ENCODE results near the gene HIBCH. TPM values are rescaled to one million over a fixed set of nuclear protein-coding genes. Genes with fewer than 3 reads are reported as not detected.
"Not testable (repeated sequence)": the region's sequence is repeated elsewhere in the genome, so short reads cannot be mapped to it uniquely, and the experiment has no call there.

HIBCH gene
- total and polyA plus RNA-seq, 9 of the 15 experiments (the other 6 are each of a cell fraction or from before 2014, with no cell fraction given): 17.0 to 65.4 (median 28.3) TPM

- intact Hi-C loops (cut with micrococcal nuclease): no loop called here
- 87% methylated on average over 4 of the region's 4 CpGs for whole genome bisulfite sequencing (ENCODE audit: insufficient coverage, low coverage, missing lambda C conversion rate)
- Histone ChIP-seq H3K27ac (ENCODE audit: extremely low read depth, low read depth, low read length) (no peak overlapping the region), H2AFZ (ENCODE audit: low read depth, low read length) (no peak overlapping the region), H3K79me2 (ENCODE audit: control insufficient read depth, insufficient read depth, low read length) (no peaks in the 10 kb centered on the region), H3K4me3 (no peak overlapping the region), H3K9ac (ENCODE audit: insufficient read depth in 1 of 2, low read depth in 2 of 2, low read length in 2 of 2) (no peak overlapping the region), H3K9me1 (ENCODE audit: control insufficient read depth, insufficient read depth, low read length) (no peaks in the 10 kb centered on the region), H3K4me2 (ENCODE audit: insufficient read depth, low read length) (no peak overlapping the region), H3K27me3 (ENCODE audit: control insufficient read depth in 2 of 2, insufficient read depth in 2 of 2, low read length in 2 of 2) (no peaks in the 10 kb centered on the region), H3K4me1 (replicated peaks in 1 of 2; ENCODE audit: control insufficient read depth in 2 of 2, insufficient read depth in 2 of 2, low read length in 2 of 2) (no peaks in the 10 kb centered on the region), H3K9me3 (replicated peaks; ENCODE audit: control insufficient read depth, insufficient read depth, low read depth, low read length) (no peaks in the 10 kb centered on the region), H4K20me1 (replicated peaks; ENCODE audit: control insufficient read depth, insufficient read depth, low read length) (no peaks in the 10 kb centered on the region), H3K36me3 (ENCODE audit: control insufficient read depth, insufficient read depth, low read length) (0 out of 3 replicates have a peak, but pooled peaks cover 5% of the 10 kb centered on the region)
- no peak for DNase-seq (ENCODE audit: extremely low read depth in 1 of 4, low spot score in 3 of 4)
- ChIA-PET CTCF (ENCODE audit: low intra/inter-chr PET ratio) (no interaction called here), POLR2A (no interaction called here)
- TF ChIP-seq ZZZ3 (IDR thresholded peaks at IDR 0.05) (no peak), RBFOX2 (IDR thresholded peaks at IDR 0.05; ENCODE audit: low read depth, low read length) (no peak), SLC30A9 (CRISPR knock-in tag; IDR thresholded peaks at IDR 0.05) (no peak), ATF7 (IDR thresholded peaks at IDR 0.05) (no peak), RFX7 (CRISPR knock-in tag; IDR thresholded peaks at IDR 0.05) (no peak), POLR2A (conservative IDR thresholded peaks at IDR 0.05) (no peak), THRA (IDR thresholded peaks at IDR 0.05) (no peak), ZNF280B (CRISPR knock-in tag; IDR thresholded peaks at IDR 0.05) (no peak), ZKSCAN1 (IDR thresholded peaks at IDR 0.05; ENCODE audit: low read depth, low read length) (no peak), CUX1 (CRISPR knock-in tag; IDR thresholded peaks at IDR 0.05) (no peak)
- no peak for ATAC-seq
- in situ Hi-C loops (cut with MboI): no loop called here
- no peak for FAIRE-seq
- BruUV-seq (replicated peaks): no TSS peak
Observed at GRCh38 chr2:190235101-190235500, 84.5 kb downstream of the HIBCH start.

GRCh38 chr2:190223989-190224388 is 95.6 kb downstream of the HIBCH start:
- H3K36me3 ChIP-seq (ENCODE audit: control insufficient read depth, insufficient read depth, low read length); H3K4me2 ChIP-seq (ENCODE audit: insufficient read depth, low read length); H3K9me1 ChIP-seq (ENCODE audit: control insufficient read depth, insufficient read depth, low read length); DNase-seq (ENCODE audit: extremely low read depth in 1 of 4, low spot score in 3 of 4); H2AFZ ChIP-seq (ENCODE audit: low read depth, low read length); H3K27me3 ChIP-seq (ENCODE audit: control insufficient read depth in 2 of 2, insufficient read depth in 2 of 2, low read length in 2 of 2); H3K9me3 ChIP-seq (replicated peaks; ENCODE audit: control insufficient read depth, insufficient read depth, low read depth, low read length); FAIRE-seq; H3K4me1 ChIP-seq (replicated peaks in 1 of 2; ENCODE audit: control insufficient read depth in 2 of 2, insufficient read depth in 2 of 2, low read length in 2 of 2); in situ Hi-C loops (cut with MboI); intact Hi-C loops (cut with micrococcal nuclease); CTCF ChIA-PET (ENCODE audit: low intra/inter-chr PET ratio); H3K27ac ChIP-seq (ENCODE audit: extremely low read depth, low read depth, low read length); BruUV-seq (replicated peaks); H3K9ac ChIP-seq (ENCODE audit: insufficient read depth in 1 of 2, low read depth in 2 of 2, low read length in 2 of 2); H4K20me1 ChIP-seq (replicated peaks; ENCODE audit: control insufficient read depth, insufficient read depth, low read length); ATAC-seq; H3K4me3 ChIP-seq; H3K79me2 ChIP-seq (ENCODE audit: control insufficient read depth, insufficient read depth, low read length): not testable (repeated sequence)
- POLR2A ChIA-PET: interaction anchor here (0.6 kb wide), 1 partner anchor 41 kb away, joined by 3 read pairs; no protein-coding TSS in a partner anchor
- WGBS (ENCODE audit: insufficient coverage, low coverage, missing lambda C conversion rate): 76% methylated on average over 11 of the region's 12 CpGs

Data from K562 (cell line).